Endothelial cell of umbilical vein (primary cell): ENCODE measurements around the gene TRAF3.

Source experiments
- CTCF ChIP-seq, 2 donors: IDR thresholded peaks; 1 replicate in 1 of 2; 2 replicates in 1 of 2; pipeline ENCODE4 v1.5.1; 2011; ENCODE audit warnings: low read length in 2 of 2, mild to moderate bottlenecking in 2 of 2, moderate library complexity in 2 of 2, control low read depth in 1 of 2, inconsistent platforms in 1 of 2, low read depth in 1 of 2; ENCODE audit not compliant: insufficient read depth in 1 of 2; ENCODE audit errors: extremely low read depth in 1 of 2
- EZH2 ChIP-seq: IDR thresholded peaks from 2 replicates; pipeline ENCODE4 v1.6.1; 2012; ENCODE audit warnings: borderline replicate concordance, low read depth, mild to moderate bottlenecking, moderate library complexity, low read length, inconsistent platforms; ENCODE audit not compliant: severe bottlenecking
- GATA2 ChIP-seq: IDR thresholded peaks from 2 replicates; pipeline ENCODE4 v1.7.0; 2011; ENCODE audit warnings: low read depth, mild to moderate bottlenecking, moderate library complexity, mixed read lengths, low read length; ENCODE audit not compliant: insufficient read length, insufficient read depth
- JUN ChIP-seq: IDR thresholded peaks from 2 replicates; pipeline ENCODE4 v1.6.1; 2011; ENCODE audit warnings: borderline replicate concordance, low read depth; ENCODE audit not compliant: insufficient read length, insufficient read depth
- MAX ChIP-seq: IDR thresholded peaks from 2 replicates; pipeline ENCODE4 v1.6.1; 2011; ENCODE audit not compliant: insufficient read depth, insufficient read length
- MYC ChIP-seq: IDR thresholded peaks from one replicate; pipeline ENCODE4 v1.6.1; 2011; ENCODE audit warnings: mild to moderate bottlenecking, low read depth, low read length
- POLR2A ChIP-seq: IDR thresholded peaks from 2 replicates; pipeline ENCODE4 v1.6.1; 2012; ENCODE audit warnings: low read depth, mild to moderate bottlenecking, control low read depth, low read length
- POLR2AphosphoS5 ChIP-seq: IDR thresholded peaks from 2 replicates; pipeline ENCODE4 v1.6.1; 2012; ENCODE audit warnings: low read depth, mild to moderate bottlenecking, control low read depth, low read length, moderate library complexity; ENCODE audit not compliant: insufficient read depth

GRCh38 chr14:102952276-102952675, 175.0 kb downstream of the TRAF3 start:
- TF ChIP-seq CTCF (IDR thresholded peaks at IDR 0.05; ENCODE audit: extremely low read depth in 1 of 2, insufficient read depth in 1 of 2, low read depth in 1 of 2, low read length in 2 of 2) (no peak), POLR2A (no peak), EZH2 (no peak), GATA2 (no peak), JUN (no peak), MYC (no peak), POLR2AphosphoS5 (no peak), MAX (no peak)
